Measurements from ENCODE around the gene MEI4. TPM values are rescaled to one million over a fixed set of nuclear protein-coding genes. Genes with fewer than 3 reads are reported as not detected.

Gene MEI4
- total and polyA plus RNA-seq, 10 of the 15 experiments (the other 5 are each of a cell fraction or from before 2014, with no cell fraction given), result 0.03 to 0.04 (median 0.03) TPM; not detected in 7

DNA sequence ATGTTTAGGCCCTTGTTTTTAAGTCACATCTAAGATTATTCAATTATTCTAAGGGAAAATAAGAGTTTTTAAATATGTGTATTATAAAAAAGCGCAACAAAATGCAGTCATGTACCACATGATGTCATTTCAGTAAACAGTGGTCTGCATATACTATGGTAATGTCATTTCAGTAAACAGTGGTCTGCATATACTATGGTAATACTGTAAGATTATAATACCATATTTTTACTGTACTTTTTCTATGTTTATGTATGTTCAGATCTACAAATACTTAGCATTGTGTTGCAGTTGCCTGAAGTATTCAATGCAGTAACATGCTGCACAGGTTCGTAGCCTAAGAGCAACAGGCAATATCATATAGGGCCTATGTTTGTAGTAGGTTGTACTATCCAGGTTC is 21.4 kb downstream of the MEI4 start (continued):
- TF ChIP-seq, protein P1, sequence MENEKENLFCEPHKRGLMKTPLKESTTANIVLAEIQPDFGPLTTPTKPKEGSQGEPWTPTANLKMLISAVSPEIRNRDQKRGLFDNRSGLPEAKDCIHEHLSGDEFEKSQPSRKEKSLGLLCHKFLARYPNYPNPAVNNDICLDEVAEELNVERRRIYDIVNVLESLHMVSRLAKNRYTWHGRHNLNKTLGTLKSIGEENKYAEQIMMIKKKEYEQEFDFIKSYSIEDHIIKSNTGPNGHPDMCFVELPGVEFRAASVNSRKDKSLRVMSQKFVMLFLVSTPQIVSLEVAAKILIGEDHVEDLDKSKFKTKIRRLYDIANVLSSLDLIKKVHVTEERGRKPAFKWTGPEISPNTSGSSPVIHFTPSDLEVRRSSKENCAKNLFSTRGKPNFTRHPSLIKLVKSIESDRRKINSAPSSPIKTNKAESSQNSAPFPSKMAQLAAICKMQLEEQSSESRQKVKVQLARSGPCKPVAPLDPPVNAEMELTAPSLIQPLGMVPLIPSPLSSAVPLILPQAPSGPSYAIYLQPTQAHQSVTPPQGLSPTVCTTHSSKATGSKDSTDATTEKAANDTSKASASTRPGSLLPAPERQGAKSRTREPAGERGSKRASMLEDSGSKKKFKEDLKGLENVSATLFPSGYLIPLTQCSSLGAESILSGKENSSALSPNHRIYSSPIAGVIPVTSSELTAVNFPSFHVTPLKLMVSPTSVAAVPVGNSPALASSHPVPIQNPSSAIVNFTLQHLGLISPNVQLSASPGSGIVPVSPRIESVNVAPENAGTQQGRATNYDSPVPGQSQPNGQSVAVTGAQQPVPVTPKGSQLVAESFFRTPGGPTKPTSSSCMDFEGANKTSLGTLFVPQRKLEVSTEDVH (IDR thresholded peaks at IDR 0.05; ENCODE audit: low read depth, partially characterized antibody), result no peak
- TF ChIP-seq, protein P2, sequence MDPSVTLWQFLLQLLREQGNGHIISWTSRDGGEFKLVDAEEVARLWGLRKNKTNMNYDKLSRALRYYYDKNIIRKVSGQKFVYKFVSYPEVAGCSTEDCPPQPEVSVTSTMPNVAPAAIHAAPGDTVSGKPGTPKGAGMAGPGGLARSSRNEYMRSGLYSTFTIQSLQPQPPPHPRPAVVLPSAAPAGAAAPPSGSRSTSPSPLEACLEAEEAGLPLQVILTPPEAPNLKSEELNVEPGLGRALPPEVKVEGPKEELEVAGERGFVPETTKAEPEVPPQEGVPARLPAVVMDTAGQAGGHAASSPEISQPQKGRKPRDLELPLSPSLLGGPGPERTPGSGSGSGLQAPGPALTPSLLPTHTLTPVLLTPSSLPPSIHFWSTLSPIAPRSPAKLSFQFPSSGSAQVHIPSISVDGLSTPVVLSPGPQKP (IDR thresholded peaks at IDR 0.05; ENCODE audit: low read depth, low read length), result no peak
- TF ChIP-seq, protein P3, sequence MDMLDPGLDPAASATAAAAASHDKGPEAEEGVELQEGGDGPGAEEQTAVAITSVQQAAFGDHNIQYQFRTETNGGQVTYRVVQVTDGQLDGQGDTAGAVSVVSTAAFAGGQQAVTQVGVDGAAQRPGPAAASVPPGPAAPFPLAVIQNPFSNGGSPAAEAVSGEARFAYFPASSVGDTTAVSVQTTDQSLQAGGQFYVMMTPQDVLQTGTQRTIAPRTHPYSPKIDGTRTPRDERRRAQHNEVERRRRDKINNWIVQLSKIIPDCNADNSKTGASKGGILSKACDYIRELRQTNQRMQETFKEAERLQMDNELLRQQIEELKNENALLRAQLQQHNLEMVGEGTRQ (IDR thresholded peaks at IDR 0.05; ENCODE audit: borderline replicate concordance, low read depth, low read length), result no peak
- TF ChIP-seq CBX5 (IDR thresholded peaks at IDR 0.05; ENCODE audit: low read depth) (no peak), NR2C1 (IDR thresholded peaks at IDR 0.05) (no peak)
- TF ChIP-seq, protein P4, sequence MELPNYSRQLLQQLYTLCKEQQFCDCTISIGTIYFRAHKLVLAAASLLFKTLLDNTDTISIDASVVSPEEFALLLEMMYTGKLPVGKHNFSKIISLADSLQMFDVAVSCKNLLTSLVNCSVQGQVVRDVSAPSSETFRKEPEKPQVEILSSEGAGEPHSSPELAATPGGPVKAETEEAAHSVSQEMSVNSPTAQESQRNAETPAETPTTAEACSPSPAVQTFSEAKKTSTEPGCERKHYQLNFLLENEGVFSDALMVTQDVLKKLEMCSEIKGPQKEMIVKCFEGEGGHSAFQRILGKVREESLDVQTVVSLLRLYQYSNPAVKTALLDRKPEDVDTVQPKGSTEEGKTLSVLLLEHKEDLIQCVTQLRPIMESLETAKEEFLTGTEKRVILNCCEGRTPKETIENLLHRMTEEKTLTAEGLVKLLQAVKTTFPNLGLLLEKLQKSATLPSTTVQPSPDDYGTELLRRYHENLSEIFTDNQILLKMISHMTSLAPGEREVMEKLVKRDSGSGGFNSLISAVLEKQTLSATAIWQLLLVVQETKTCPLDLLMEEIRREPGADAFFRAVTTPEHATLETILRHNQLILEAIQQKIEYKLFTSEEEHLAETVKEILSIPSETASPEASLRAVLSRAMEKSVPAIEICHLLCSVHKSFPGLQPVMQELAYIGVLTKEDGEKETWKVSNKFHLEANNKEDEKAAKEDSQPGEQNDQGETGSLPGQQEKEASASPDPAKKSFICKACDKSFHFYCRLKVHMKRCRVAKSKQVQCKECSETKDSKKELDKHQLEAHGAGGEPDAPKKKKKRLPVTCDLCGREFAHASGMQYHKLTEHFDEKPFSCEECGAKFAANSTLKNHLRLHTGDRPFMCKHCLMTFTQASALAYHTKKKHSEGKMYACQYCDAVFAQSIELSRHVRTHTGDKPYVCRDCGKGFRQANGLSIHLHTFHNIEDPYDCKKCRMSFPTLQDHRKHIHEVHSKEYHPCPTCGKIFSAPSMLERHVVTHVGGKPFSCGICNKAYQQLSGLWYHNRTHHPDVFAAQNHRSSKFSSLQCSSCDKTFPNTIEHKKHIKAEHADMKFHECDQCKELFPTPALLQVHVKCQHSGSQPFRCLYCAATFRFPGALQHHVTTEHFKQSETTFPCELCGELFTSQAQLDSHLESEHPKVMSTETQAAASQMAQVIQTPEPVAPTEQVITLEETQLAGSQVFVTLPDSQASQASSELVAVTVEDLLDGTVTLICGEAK (IDR thresholded peaks at IDR 0.05; ENCODE audit: borderline replicate concordance), result no peak

All from GM12878 (cell line).